Astrocyte (in vitro differentiated cells and primary cell): ENCODE data around the gene SIGLEC15.

Source experiments
- EZH2 ChIP-seq: IDR thresholded peaks from 2 replicates; pipeline ENCODE4 v1.6.1; 2012; ENCODE audit warnings: mild to moderate bottlenecking, low read length, inconsistent platforms; ENCODE audit not compliant: insufficient read depth
- TF ChIP-seq, protein P1 (sequence below): IDR thresholded peaks from 2 replicates; pipeline ENCODE4 v1.5.1; 2011; ENCODE audit warnings: low read depth, mild to moderate bottlenecking, inconsistent platforms, low read length, moderate library complexity; ENCODE audit not compliant: insufficient read depth

DNA sequence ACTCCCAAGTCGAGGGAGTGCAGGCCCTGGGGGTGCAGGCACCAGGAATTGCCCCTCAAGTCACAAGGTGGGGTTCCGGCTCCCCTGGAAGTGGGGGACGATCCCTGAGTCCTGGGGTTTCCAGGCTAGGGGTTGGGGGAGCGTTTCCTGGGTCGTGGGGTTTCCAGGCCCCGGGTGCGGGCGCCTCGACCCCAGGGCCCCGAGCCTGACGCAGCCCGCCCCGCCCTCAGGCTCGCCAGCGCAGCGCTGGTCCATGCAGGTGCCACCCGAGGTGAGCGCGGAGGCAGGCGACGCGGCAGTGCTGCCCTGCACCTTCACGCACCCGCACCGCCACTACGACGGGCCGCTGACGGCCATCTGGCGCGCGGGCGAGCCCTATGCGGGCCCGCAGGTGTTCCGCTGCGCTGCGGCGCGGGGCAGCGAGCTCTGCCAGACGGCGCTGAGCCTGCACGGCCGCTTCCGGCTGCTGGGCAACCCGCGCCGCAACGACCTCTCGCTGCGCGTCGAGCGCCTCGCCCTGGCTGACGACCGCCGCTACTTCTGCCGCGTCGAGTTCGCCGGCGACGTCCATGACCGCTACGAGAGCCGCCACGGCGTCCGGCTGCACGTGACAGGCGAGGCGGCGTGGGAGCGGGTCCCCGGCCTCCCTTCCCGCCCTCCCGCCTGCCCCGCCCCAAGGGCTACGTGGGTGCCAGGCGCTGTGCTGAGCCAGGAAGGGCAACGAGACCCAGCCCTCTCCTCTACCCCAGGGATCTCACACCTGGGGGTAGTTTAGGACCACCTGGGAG, 12.0 kb downstream of the SIGLEC15 start:
- TF ChIP-seq, protein P1, sequence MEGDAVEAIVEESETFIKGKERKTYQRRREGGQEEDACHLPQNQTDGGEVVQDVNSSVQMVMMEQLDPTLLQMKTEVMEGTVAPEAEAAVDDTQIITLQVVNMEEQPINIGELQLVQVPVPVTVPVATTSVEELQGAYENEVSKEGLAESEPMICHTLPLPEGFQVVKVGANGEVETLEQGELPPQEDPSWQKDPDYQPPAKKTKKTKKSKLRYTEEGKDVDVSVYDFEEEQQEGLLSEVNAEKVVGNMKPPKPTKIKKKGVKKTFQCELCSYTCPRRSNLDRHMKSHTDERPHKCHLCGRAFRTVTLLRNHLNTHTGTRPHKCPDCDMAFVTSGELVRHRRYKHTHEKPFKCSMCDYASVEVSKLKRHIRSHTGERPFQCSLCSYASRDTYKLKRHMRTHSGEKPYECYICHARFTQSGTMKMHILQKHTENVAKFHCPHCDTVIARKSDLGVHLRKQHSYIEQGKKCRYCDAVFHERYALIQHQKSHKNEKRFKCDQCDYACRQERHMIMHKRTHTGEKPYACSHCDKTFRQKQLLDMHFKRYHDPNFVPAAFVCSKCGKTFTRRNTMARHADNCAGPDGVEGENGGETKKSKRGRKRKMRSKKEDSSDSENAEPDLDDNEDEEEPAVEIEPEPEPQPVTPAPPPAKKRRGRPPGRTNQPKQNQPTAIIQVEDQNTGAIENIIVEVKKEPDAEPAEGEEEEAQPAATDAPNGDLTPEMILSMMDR = no peak
- no peak for TF ChIP-seq EZH2
